GM12872 (cell line): Measurements from ENCODE around the gene TOP2A.

Experiments used
- TF ChIP-seq, protein P1 (sequence below): IDR thresholded peaks from 3 replicates; pipeline ENCODE4 v1.5.1; 2011; ENCODE audit warnings: low read depth, mild to moderate bottlenecking, low read length, moderate library complexity; ENCODE audit not compliant: insufficient read depth

Gene TOP2A, protein sequence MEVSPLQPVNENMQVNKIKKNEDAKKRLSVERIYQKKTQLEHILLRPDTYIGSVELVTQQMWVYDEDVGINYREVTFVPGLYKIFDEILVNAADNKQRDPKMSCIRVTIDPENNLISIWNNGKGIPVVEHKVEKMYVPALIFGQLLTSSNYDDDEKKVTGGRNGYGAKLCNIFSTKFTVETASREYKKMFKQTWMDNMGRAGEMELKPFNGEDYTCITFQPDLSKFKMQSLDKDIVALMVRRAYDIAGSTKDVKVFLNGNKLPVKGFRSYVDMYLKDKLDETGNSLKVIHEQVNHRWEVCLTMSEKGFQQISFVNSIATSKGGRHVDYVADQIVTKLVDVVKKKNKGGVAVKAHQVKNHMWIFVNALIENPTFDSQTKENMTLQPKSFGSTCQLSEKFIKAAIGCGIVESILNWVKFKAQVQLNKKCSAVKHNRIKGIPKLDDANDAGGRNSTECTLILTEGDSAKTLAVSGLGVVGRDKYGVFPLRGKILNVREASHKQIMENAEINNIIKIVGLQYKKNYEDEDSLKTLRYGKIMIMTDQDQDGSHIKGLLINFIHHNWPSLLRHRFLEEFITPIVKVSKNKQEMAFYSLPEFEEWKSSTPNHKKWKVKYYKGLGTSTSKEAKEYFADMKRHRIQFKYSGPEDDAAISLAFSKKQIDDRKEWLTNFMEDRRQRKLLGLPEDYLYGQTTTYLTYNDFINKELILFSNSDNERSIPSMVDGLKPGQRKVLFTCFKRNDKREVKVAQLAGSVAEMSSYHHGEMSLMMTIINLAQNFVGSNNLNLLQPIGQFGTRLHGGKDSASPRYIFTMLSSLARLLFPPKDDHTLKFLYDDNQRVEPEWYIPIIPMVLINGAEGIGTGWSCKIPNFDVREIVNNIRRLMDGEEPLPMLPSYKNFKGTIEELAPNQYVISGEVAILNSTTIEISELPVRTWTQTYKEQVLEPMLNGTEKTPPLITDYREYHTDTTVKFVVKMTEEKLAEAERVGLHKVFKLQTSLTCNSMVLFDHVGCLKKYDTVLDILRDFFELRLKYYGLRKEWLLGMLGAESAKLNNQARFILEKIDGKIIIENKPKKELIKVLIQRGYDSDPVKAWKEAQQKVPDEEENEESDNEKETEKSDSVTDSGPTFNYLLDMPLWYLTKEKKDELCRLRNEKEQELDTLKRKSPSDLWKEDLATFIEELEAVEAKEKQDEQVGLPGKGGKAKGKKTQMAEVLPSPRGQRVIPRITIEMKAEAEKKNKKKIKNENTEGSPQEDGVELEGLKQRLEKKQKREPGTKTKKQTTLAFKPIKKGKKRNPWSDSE (N-terminal part only)

DNA sequence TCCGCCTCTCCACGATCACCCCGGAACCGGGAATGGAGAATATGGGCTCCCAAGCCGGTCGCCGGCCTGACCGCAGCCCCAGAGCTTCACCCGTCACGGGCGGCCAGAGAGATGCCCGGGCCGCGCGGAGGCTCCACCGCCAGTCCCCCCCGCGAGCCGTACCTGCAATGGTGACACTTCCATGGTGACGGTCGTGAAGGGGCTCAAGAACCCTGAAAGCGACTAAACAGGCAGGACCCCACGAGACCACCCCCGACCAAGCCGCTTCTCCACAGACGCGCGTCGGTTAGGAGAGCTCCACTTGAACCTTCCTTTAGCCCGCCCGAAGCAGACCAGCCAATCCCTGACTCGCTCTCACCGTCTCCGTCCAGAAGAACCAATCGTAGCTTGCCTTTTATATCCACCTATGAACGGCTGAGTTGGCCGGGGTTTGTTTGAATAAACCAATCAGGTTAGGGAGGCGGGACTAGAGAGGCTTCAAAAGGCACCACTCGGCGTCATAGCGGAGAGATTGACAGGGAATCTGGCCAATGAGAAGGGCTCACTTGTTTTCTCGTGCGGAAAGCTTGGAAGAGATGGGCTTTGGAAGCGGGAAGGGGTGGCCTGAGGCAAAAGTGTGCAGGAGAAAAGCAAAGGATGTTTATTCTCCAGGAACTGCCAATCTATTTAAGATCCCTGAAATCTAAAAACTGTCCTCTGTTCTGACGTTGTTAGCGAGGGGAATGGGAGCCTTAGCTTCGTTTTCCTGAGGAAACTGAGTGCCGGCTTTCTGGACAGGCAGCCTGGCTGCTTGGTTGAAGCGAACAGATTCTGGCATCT lies at the start of gene TOP2A:
Gene TOP2A (minus strand): TSS at position 288 of the 819 bp plus-strand sequence. CDS start 105 bp downstream, at position 183.
- TF ChIP-seq, protein P1, sequence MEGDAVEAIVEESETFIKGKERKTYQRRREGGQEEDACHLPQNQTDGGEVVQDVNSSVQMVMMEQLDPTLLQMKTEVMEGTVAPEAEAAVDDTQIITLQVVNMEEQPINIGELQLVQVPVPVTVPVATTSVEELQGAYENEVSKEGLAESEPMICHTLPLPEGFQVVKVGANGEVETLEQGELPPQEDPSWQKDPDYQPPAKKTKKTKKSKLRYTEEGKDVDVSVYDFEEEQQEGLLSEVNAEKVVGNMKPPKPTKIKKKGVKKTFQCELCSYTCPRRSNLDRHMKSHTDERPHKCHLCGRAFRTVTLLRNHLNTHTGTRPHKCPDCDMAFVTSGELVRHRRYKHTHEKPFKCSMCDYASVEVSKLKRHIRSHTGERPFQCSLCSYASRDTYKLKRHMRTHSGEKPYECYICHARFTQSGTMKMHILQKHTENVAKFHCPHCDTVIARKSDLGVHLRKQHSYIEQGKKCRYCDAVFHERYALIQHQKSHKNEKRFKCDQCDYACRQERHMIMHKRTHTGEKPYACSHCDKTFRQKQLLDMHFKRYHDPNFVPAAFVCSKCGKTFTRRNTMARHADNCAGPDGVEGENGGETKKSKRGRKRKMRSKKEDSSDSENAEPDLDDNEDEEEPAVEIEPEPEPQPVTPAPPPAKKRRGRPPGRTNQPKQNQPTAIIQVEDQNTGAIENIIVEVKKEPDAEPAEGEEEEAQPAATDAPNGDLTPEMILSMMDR, result no peak

DNA sequence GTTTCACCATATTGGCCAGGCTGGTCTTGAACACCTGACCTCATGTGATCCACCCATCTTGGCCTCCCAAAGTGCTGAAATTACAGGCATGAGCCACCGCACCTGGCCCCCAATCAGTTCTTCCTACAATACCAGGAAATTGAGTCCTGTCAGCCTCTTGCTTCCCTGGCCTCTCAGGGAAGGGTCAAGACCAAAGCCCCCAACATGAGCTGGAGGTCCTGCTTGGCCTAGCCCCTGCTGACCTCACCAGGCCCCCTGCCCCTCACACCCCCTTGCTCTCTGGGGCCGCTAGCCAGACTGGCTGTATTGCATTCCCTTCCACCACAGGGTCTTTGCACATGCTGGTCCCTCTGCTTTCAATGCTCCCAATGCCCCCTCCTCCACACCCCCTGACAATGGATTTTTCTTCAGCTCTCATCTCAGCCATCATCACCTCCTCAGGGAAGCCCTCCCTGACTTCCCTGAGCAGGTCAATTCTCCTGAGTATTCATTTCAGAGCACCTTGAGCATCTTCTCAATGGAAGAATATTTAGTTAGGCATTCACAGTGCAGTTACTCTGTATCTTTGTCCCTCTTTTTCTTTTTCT lies 49.7 kb upstream of the TOP2A start:
- TF ChIP-seq, protein P1, result no peak

DNA sequence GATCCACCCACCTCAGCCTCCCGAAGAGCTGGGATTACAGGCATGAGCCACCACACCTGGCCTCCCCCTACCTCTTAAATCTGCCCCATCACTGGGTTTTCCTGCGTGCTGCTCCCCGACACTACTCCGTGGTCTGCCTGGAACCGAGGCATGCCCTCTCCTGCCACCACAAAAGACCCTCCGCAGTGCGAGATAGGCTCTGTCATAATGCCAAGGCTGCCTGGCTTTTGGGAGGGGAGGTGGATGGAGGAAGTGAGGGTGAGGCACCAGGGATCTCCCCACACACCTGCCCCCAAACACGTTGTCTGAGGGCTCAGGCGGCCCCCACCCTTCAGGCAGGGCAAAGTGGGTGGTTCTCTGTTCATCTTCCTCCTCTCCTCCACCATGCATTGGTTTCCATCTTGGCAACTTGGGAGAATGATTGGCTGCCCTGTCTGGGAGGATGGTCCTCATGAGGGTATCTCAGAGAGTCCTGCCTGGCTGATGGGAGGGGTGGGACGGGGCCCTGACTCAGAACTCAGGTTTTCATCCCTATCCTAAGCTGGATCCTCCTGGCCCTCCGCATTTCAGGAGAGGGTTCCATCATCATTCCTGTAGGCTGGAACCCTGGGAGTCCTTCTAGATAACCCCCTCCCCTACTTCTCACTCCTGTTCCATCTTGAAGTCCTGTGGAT lies 48.7 kb upstream of the TOP2A start:
- TF ChIP-seq, protein P1, result no peak

DNA sequence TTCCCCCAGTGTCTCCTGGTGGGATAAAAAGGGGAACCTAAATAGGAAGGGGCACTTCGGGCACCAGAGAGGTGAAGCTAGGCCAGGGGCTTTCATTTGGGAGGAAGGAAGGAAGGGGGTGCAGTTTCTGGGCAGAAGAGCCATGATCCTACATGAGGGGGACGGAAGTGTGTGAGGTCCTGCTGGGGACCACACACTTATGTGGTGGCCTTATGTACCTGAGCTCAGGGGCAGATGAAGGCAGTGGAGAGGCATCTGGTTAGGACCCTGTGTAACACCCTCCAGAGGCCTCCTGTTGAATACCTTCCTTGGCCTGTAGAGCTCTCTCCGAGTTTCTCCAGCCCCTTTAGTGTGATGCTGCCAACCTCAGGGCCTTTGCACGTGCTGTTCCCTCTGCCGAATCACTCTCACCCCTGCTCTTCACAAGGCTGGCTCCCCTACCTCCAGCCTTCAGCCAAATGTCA lies 46.7 kb upstream of the TOP2A start:
- TF ChIP-seq, protein P1, result no peak

DNA sequence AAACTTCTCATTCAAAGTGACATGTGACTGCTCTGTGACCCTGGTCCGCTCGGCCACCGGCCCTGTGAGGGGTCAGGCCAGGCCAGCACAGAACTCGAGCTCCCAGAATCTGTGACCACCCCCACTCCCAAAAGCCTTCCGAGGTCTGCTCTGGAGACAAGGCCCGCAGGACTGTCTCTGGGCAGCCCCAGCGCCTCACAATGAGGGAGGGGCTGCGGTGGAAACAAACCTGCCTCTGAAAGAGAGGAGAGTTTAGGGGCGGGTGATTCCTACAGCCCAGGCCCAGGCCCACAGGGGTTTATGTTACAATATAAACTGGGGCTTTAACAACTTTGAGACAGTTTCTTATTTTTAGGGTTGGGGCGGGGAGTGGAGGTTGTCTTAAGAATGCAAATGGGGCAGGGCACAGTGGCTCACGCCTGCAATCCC lies 45.4 kb upstream of the TOP2A start:
- TF ChIP-seq, protein P1, result no peak
